ENCODE data around the gene WDR62. TPM values are rescaled to one million over a fixed set of nuclear protein-coding genes. Genes with fewer than 3 reads are reported as not detected.
"Not testable (repeated sequence)": the region's sequence is repeated elsewhere in the genome, so short reads cannot be mapped to it uniquely, and the experiment has no call there.

WDR62 gene
- total RNA-seq, 1 experiment from 2014 or later = 14.0 TPM

- TF ChIP-seq EZH2 (IDR thresholded peaks at IDR 0.05; ENCODE audit: low read depth) = no peak
- no peak for TF ChIP-seq CTCF (conservative IDR thresholded peaks at IDR 0.05)
- no peak overlapping the region for H3K4me2 ChIP-seq
- no peak overlapping the region for H3K27ac ChIP-seq
- H3K36me3 ChIP-seq (ENCODE audit: low read depth) = no peaks in the 10 kb centered on the region
- ChIA-PET CTCF (no interaction called here), POLR2A (ENCODE audit: unreplicated experiment) (no interaction called here)
- intact Hi-C loops (cut with micrococcal nuclease; ENCODE audit: unreplicated experiment) = loop anchor here (5.0 kb wide), 4 partner anchors 128 to 672 kb away; partner anchors contain the start of genes SDHAF1, ZNF529 and ZNF566
- H4K20me1 ChIP-seq (ENCODE audit: insufficient read depth) = no peaks in the 10 kb centered on the region
- H3F3A ChIP-seq (ENCODE audit: insufficient read depth, low read depth) = peaks cover 26% of the 10 kb centered on the region
- H3K4me1 ChIP-seq (replicated peaks; ENCODE audit: insufficient read depth) = peaks cover 12% of the 10 kb centered on the region; the same call in 1 of the 2 replicates
- DNase-seq = no peak
- no peaks in the 10 kb centered on the region for H3K9me2 ChIP-seq (ENCODE audit: insufficient read depth)
- H3K4me3 ChIP-seq = no peak overlapping the region
- no peaks in the 10 kb centered on the region for H3K79me2 ChIP-seq (ENCODE audit: low read depth)
- H2AFZ ChIP-seq = no peak overlapping the region
- H3K9me3 ChIP-seq (ENCODE audit: insufficient read depth, low read depth) = 0 out of 2 replicates have a peak, but pooled peaks cover 3% of the 10 kb centered on the region
- H3K27me3 ChIP-seq (ENCODE audit: insufficient read depth, low read depth) = no peaks in the 10 kb centered on the region
- BruUV-seq (replicated peaks) = no TSS peak
These were observed 70.9 kb downstream of the WDR62 start for GRCh38 chr19:36125557-36125956.

- H2AFZ ChIP-seq = peak overlapping the region; percentile 72
- TF ChIP-seq CTCF (conservative IDR thresholded peaks at IDR 0.05) = no peak
- TF ChIP-seq EZH2 (IDR thresholded peaks at IDR 0.05; ENCODE audit: low read depth) = no peak
- H3K79me2 ChIP-seq (ENCODE audit: low read depth) = no peaks in the 10 kb centered on the region
- ChIA-PET POLR2A (ENCODE audit: unreplicated experiment) (interaction anchor here (0.5 to 1.6 kb wide), 9 partner anchors 8 to 1651 kb away, joined by 3 to 32 read pairs (median 4); partner anchors contain the start of genes CAPNS1, THAP8, ZNF146 and ZNF565), CTCF (interaction anchor here (0.5 to 1.4 kb wide), 7 partner anchors 9 to 197 kb away, joined by 3 to 35 read pairs (median 6); partner anchors contain the start of gene CAPNS1)
- no peaks in the 10 kb centered on the region for H4K20me1 ChIP-seq (ENCODE audit: insufficient read depth)
- H3K36me3 ChIP-seq (ENCODE audit: low read depth) = no peaks in the 10 kb centered on the region
- H3K9me3 ChIP-seq (ENCODE audit: insufficient read depth, low read depth) = 0 out of 2 replicates have a peak, but pooled peaks cover 3% of the 10 kb centered on the region
- intact Hi-C loops (cut with micrococcal nuclease; ENCODE audit: unreplicated experiment) = loop anchor here (1.0 to 5.0 kb wide), 6 partner anchors 11 to 669 kb away; partner anchors contain the start of genes SDHAF1, ZNF146, ZNF529 and ZNF565
- H3K27ac ChIP-seq = peak overlapping the region; percentile 80
- no peaks in the 10 kb centered on the region for H3K9me2 ChIP-seq (ENCODE audit: insufficient read depth)
- DNase-seq = no peak
- no peaks in the 10 kb centered on the region for H3K27me3 ChIP-seq (ENCODE audit: insufficient read depth, low read depth)
- peaks cover 43% of the 10 kb centered on the region for H3F3A ChIP-seq (ENCODE audit: insufficient read depth, low read depth)
- peaks cover 32% of the 10 kb centered on the region for H3K4me1 ChIP-seq (replicated peaks; ENCODE audit: insufficient read depth)
- TSS peak; percentile 85 for BruUV-seq (replicated peaks)
- H3K4me2 ChIP-seq = peak overlapping the region; percentile 79
- H3K4me3 ChIP-seq = peak overlapping the region; percentile 52
These were observed 73.7 kb downstream of the WDR62 start for GRCh38 chr19:36128392-36128736.

GRCh38 chr19:36131221-36131620, 76.5 kb downstream of the WDR62 start:
- H3K4me3 ChIP-seq; H3K36me3 ChIP-seq (ENCODE audit: low read depth); H4K20me1 ChIP-seq (ENCODE audit: insufficient read depth); BruUV-seq (replicated peaks); H2AFZ ChIP-seq; DNase-seq; H3K9me2 ChIP-seq (ENCODE audit: insufficient read depth); H3K9me3 ChIP-seq (ENCODE audit: insufficient read depth, low read depth); POLR2A ChIA-PET (ENCODE audit: unreplicated experiment); intact Hi-C loops (cut with micrococcal nuclease; ENCODE audit: unreplicated experiment); H3K79me2 ChIP-seq (ENCODE audit: low read depth); H3K4me2 ChIP-seq; H3K27me3 ChIP-seq (ENCODE audit: insufficient read depth, low read depth); CTCF ChIA-PET: not testable (repeated sequence)
- Histone ChIP-seq H3K4me1 (replicated peaks; ENCODE audit: insufficient read depth) (peaks cover 54% of the 10 kb centered on the region), H3F3A (ENCODE audit: insufficient read depth, low read depth) (peaks cover 63% of the 10 kb centered on the region), H3K27ac (peak overlapping the region; percentile 82)

GRCh38 chr19:36134867-36135266, 80.2 kb downstream of the WDR62 start:
- BruUV-seq (replicated peaks); H3K9me2 ChIP-seq (ENCODE audit: insufficient read depth); DNase-seq; H3K4me3 ChIP-seq; H4K20me1 ChIP-seq (ENCODE audit: insufficient read depth); intact Hi-C loops (cut with micrococcal nuclease; ENCODE audit: unreplicated experiment); POLR2A ChIA-PET (ENCODE audit: unreplicated experiment); H2AFZ ChIP-seq; CTCF ChIA-PET; H3K36me3 ChIP-seq (ENCODE audit: low read depth); H3K9me3 ChIP-seq (ENCODE audit: insufficient read depth, low read depth); H3K27me3 ChIP-seq (ENCODE audit: insufficient read depth, low read depth); H3K4me2 ChIP-seq: not testable (repeated sequence)
- Histone ChIP-seq H3K27ac (peak overlapping the region; percentile 96), H3K79me2 (ENCODE audit: low read depth) (peaks cover 11% of the 10 kb centered on the region; the same call in 1 of the 2 replicates), H3K4me1 (replicated peaks; ENCODE audit: insufficient read depth) (peaks cover 75% of the 10 kb centered on the region), H3F3A (ENCODE audit: insufficient read depth, low read depth) (peaks cover 72% of the 10 kb centered on the region)

Data from PC-9 (cell line).